AG09319 (cell line): ENCODE data around the gene PAX7.

ENCODE experiments used
- DNase-seq: peaks from one replicate; pipeline ENCODE4 v3.0.0-alpha.2; 2010; ENCODE audit warnings: low read depth; ENCODE audit errors: extremely low read depth
- CTCF ChIP-seq: IDR thresholded peaks from 2 replicates; pipeline ENCODE4 v1.5.1; 2011; ENCODE audit warnings: low read depth, mild to moderate bottlenecking, inconsistent platforms, low read length, moderate library complexity

PAX7 gene

GRCh38 chr1:18597160-18598042 is 33.2 kb upstream of the PAX7 start:
- peak; percentile 96 for TF ChIP-seq CTCF
- no peak for DNase-seq

GRCh38 chr1:18599086-18599485 is 31.6 kb upstream of the PAX7 start:
- no peak for TF ChIP-seq CTCF
- no peak for DNase-seq

- no peak for DNase-seq
- no peak for TF ChIP-seq CTCF
Observed at GRCh38 chr1:18599704-18600103, 30.9 kb upstream of the PAX7 start.

GRCh38 chr1:18602533-18603211 is 28.0 kb upstream of the PAX7 start:
- no peak for DNase-seq
- no peak for TF ChIP-seq CTCF

GRCh38 chr1:18603212-18603852 is 27.3 kb upstream of the PAX7 start:
- no peak for DNase-seq
- no peak for TF ChIP-seq CTCF

GRCh38 chr1:18606443-18607288 is 24.0 kb upstream of the PAX7 start:
- no peak for DNase-seq
- no peak for TF ChIP-seq CTCF
